ENCODE data around the gene HYAL1. TPM values are rescaled to one million over a fixed set of nuclear protein-coding genes. Genes with fewer than 3 reads are reported as not detected.
A peak's percentile ranks its signal among the peaks of the same experiment; 100 is the strongest.
"Not testable (repeated sequence)": the region's sequence is repeated elsewhere in the genome, so short reads cannot be mapped to it uniquely, and the experiment has no call there.

Gene HYAL1
- total and polyA plus RNA-seq, 2 donors = 2.5 to 7.0 TPM

DNA sequence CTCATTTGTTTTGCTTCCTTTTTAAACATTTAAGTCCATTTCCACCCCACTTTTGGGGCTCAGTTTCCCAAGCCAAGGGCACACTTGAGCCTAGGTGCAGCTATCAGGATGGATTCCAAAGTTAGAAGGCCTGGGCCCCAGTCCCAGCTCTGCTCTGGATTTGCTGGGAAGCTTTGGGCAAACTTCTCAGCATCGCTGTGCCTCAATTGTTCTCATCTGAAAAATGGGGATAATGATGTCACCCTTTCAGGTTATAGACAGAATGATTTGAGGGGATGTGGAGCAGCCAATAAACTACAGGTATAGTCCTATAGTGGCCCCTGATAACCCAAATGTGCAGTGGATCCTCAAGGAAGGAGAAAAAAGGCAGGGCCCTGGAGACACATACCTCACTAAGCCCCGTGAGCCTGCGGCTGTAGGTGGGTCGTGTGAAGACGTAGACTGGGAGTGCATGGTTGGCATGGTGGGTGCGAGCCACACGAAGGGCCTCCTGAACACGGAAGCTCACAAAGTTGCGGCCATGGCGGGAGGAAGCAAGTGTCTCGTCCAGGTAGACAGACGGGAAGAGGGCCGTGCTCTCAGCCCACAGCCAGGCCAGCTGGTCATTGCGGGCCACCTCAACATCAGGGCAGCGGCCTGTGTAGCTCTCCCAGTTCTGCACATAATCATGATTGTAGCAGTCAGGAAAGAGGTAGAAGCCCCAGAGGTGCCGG, 16.0 kb upstream of the HYAL1 start:
- DNase-seq (ENCODE audit: extremely low spot score) = no peak
- WGBS = 86% methylated on average over 16 of the region's 16 CpGs
- Histone ChIP-seq H3K36me3 (ENCODE audit: insufficient read depth) (no peaks in the 10 kb centered on the region), H3K27ac (ENCODE audit: low read depth) (no peak overlapping the region), H3K4me1 (ENCODE audit: insufficient read depth) (no peaks in the 10 kb centered on the region), H3K4me3 (ENCODE audit: low read depth, low read length) (no peak overlapping the region)

DNA sequence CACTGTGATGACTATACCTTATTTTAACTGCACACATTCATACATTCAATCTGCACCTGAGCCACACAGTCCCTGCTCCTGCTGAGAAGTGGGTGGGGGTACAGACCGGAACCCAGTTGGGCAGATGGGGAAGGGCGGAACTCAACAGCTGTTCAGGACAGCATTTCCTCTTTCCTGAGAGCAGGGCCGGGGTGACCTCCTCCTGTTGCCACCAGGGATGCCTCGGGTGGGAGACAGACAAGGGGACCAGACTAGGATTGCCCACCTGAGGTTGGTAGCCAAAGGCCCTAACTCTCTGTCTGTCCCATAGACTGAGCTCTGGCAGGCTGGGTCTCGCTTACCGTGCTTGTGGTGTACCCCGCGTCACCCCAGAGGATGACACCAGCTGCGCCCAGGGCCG, 15.2 kb upstream of the HYAL1 start:
- DNase-seq (ENCODE audit: extremely low spot score) = no peak
- H3K27ac ChIP-seq (ENCODE audit: low read depth) = no peak overlapping the region
- WGBS = 79% methylated on average over 10 of the region's 10 CpGs
- no peaks in the 10 kb centered on the region for H3K36me3 ChIP-seq (ENCODE audit: insufficient read depth)
- no peak overlapping the region for H3K4me3 ChIP-seq (ENCODE audit: low read depth, low read length)
- no peaks in the 10 kb centered on the region for H3K4me1 ChIP-seq (ENCODE audit: insufficient read depth)

DNA sequence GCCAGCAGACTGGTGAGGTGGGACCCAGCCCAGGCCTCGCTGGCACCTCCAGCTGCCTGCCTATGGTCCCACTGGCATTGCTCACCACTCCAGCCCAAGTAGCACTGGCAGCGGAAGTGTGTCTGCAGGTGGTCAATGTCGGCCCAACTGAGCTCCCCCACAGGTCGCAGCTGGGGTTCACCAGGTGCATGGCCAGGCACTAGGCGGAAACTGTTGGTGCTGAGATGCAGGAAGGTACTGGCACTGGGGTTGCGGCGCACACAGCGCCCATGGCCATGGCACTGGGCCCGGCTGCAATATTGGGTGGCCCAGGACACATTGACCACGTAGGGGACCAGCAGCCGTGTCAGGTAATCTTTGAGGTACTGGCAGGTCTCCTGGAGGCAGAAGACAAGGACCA, 14.8 kb upstream of the HYAL1 start:
- H3K4me1 ChIP-seq (ENCODE audit: insufficient read depth) = no peaks in the 10 kb centered on the region
- H3K4me3 ChIP-seq (ENCODE audit: low read depth, low read length) = no peak overlapping the region
- H3K36me3 ChIP-seq (ENCODE audit: insufficient read depth) = no peaks in the 10 kb centered on the region
- 88% methylated on average over 11 of the region's 11 CpGs for WGBS
- no peak for DNase-seq (ENCODE audit: extremely low spot score)
- no peak overlapping the region for H3K27ac ChIP-seq (ENCODE audit: low read depth)

DNA sequence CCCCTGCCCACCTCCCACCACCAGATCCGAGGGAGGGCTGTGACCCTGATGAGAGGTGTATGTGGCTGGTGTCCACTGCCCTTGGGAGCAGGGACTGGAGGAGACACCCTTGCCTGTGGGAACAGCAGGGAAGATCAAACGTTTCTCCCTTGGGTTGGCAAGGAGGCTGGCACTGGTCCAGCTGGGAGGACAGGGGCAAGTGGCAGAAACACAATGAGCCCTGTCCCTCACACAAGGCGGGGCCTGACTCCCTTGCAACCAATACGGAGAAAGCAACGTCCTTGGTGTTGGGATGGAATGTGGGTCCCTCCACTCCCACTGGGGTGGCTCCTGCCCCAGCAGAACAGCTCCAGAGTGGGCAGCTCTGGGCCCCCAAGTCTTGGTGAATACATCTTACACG, 13.9 kb upstream of the HYAL1 start:
- Histone ChIP-seq H3K27ac (ENCODE audit: low read depth) (peak overlapping the region; percentile 76), H3K4me1 (ENCODE audit: insufficient read depth) (no peaks in the 10 kb centered on the region), H3K36me3 (ENCODE audit: insufficient read depth) (no peaks in the 10 kb centered on the region), H3K4me3 (ENCODE audit: low read depth, low read length) (no peak overlapping the region)
- DNase-seq (ENCODE audit: extremely low spot score) = no peak
- WGBS = 58% methylated on average over 6 of the region's 6 CpGs

DNA sequence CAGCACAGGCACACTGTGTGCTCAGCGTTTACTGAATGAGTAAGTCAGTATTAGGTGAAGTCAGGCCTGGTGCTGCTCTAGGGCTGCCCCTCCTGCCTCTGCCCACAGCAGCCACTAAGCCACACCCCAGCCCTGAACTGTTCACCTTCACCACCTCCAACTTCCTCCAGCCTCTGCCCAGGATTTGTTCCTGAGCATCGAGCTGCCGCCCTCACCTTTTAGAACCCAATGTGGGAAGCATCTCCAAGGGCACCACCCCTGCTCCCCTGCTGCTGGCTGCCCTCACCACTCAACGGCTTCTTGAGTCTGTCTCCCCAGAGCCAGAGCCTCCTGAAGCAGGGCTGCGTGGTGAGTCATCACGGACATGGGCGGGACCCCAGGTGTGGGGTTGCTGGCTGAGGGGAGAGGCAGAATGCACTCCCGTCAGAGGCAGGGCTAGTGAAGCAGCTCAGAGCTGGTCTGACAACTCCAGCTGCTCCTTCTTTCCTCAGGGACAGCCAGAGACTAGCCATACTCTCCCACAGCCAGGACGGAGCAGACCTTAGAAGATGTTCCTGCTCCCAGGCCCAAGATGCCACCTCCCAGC, 13.4 kb upstream of the HYAL1 start:
- Histone ChIP-seq H3K4me3 (ENCODE audit: low read depth, low read length) (no peak overlapping the region), H3K27ac (ENCODE audit: low read depth) (peak overlapping the region; percentile 76), H3K4me1 (ENCODE audit: insufficient read depth) (no peaks in the 10 kb centered on the region), H3K36me3 (ENCODE audit: insufficient read depth) (no peaks in the 10 kb centered on the region)
- DNase-seq (ENCODE audit: extremely low spot score) = peak; percentile 62
- WGBS = 69% methylated on average over 9 of the region's 9 CpGs

DNA sequence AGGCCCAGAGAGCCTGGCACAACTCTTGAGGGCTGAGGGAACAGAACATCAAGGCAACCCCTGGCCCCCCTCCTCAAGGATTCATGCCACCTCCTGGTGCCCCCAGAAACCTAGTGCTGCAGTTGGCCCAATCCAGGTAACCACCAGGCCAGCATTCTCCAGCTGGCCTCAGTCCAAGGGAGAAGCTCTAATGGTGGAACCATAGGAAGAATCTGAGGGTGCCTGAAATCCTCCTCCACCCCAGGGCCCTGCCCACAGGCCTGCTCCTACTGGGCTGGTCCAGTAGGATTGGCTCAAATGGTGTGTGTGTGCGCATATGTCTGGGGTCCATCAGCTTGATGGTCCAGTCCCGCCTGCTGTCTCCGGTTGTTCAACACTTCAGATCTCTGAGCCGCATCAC, 11.4 kb upstream of the HYAL1 start:
- 95% methylated on average over 4 of the region's 4 CpGs for WGBS

DNA sequence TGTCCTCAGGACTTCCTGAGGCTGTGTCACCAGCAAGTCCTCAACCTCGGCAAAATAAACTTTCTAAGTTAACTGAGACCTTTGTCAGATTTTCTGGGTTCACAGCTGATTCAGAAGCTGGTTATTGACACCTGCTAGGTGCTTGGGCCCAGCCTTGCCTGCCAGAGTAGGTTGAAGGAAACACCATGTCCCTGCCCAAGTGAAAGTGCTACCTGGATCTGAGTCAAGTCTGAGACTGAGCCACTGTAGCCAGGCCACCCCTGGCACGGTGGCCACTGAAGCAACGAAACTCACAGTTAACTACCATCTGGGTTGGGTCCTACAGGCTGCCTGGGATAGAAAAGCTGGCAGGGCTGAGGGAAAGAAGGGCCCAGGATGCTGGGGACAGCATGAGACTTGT, 11.0 kb upstream of the HYAL1 start:
- DNase-seq (ENCODE audit: extremely low spot score) = no peak
- 81% methylated on average over 3 of the region's 3 CpGs for WGBS
- Histone ChIP-seq H3K27ac (ENCODE audit: low read depth) (peak overlapping the region; percentile 18), H3K4me1 (ENCODE audit: insufficient read depth) (no peaks in the 10 kb centered on the region), H3K4me3 (ENCODE audit: low read depth, low read length) (no peak overlapping the region), H3K36me3 (ENCODE audit: insufficient read depth) (no peaks in the 10 kb centered on the region)

More for the DNA sequence above, 11.4 kb upstream of the HYAL1 start:
- Histone ChIP-seq H3K4me3 (ENCODE audit: low read depth, low read length) (no peak overlapping the region), H3K36me3 (ENCODE audit: insufficient read depth) (no peaks in the 10 kb centered on the region), H3K4me1 (ENCODE audit: insufficient read depth) (no peaks in the 10 kb centered on the region), H3K27ac (ENCODE audit: low read depth) (no peak overlapping the region)
- no peak for DNase-seq (ENCODE audit: extremely low spot score)

DNA sequence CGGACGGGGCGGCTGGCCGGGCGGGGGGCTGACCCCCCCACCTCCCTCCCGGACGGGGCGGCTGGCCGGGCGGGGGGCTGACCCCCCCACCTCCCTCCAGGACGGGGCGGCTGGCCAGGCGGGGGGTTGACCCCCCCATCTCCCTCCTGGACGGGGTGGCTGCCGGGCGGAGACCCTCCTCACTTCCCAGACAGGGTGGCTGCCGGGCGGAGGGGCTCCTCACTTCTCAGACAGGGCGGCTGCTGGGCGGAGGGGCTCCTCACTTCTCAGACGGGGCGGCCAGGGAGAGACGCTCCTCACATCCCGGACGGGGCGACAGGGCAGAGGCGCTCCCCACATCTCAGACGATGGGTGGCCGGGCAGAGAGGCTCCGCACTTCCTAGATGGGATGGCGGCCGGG, 8.7 kb upstream of the HYAL1 start:
- 91% methylated on average over 32 of the region's 32 CpGs for whole genome bisulfite sequencing
- not testable (repeated sequence) for H3K27ac ChIP-seq (ENCODE audit: low read depth); H3K4me1 ChIP-seq (ENCODE audit: insufficient read depth); H3K4me3 ChIP-seq (ENCODE audit: low read depth, low read length); DNase-seq (ENCODE audit: extremely low spot score); H3K36me3 ChIP-seq (ENCODE audit: insufficient read depth)

DNA sequence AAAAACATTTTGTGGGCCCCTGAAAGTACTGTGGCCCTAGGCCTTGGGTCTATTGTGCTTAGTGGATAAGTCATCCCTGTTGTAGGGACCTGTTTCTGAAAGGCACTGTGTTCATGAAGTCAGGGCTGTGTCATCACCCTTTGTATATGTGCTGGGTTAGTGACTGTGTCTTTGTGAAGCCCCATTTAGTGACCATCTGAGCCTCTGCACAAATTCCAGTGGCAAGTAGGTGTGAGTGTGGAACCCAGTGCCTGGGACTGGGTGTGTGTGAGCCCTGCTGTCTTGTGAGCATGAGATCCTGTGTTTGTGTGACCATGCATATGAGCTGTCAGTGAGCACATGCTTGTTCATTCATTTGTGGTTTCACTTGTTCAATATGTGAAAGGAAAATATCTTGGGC, 1.2 kb upstream of the HYAL1 start:
- Histone ChIP-seq H3K4me1 (ENCODE audit: insufficient read depth) (no peaks in the 10 kb centered on the region), H3K36me3 (ENCODE audit: insufficient read depth) (no peaks in the 10 kb centered on the region), H3K4me3 (ENCODE audit: low read depth, low read length) (no peak overlapping the region), H3K27ac (ENCODE audit: low read depth) (no peak overlapping the region)
- DNase-seq (ENCODE audit: extremely low spot score) = no peak

DNA sequence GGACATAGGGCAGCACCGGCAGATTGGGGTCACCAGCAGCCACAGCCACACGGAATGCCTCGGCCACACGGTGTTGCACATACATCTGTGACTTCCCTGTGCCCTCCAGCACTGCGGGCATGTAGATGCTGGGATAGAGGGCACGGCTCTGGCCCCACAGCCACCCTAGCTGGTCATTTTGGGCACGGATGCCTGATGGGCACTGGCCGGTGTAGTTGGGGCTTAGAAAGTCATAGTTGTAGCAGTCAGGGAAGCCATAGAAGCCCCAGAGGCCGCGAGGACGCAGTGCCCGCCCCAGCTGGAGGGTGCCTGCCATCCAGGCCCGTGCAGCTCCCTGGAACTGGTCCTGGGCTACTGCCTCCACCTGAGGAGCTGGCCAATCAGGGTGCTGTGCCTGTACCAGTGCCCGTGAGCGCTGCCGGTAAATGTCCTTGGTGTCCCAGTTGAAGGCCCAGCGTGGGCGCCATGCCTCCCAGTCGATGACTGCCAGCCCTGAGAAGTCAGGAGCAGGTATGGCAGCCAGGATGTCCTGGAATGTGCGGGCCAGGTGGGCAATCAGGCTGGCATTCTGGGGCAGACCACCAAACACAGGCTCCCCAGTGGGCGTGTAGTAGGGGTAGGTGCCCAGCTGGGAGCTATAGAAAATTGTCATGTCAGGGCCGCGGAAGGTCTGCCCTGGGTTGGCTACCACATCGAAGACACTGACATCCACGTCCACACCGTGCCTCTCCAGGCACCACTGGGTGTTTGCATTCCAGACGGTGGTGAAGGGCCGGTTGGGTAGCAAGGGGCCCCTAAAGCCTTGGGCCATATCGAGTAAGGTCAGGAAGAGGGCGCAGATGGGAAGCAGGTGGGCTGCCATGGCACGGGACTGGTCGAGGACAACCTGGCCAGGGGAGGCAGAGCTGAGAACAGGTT, 1.0 kb downstream of the HYAL1 start:
- 88% methylated on average over 32 of the region's 32 CpGs for WGBS
- Histone ChIP-seq H3K4me3 (ENCODE audit: low read depth, low read length) (no peak overlapping the region), H3K27ac (ENCODE audit: low read depth) (no peak overlapping the region), H3K36me3 (ENCODE audit: insufficient read depth) (no peaks in the 10 kb centered on the region), H3K4me1 (ENCODE audit: insufficient read depth) (no peaks in the 10 kb centered on the region)
- DNase-seq (ENCODE audit: extremely low spot score) = no peak

DNA sequence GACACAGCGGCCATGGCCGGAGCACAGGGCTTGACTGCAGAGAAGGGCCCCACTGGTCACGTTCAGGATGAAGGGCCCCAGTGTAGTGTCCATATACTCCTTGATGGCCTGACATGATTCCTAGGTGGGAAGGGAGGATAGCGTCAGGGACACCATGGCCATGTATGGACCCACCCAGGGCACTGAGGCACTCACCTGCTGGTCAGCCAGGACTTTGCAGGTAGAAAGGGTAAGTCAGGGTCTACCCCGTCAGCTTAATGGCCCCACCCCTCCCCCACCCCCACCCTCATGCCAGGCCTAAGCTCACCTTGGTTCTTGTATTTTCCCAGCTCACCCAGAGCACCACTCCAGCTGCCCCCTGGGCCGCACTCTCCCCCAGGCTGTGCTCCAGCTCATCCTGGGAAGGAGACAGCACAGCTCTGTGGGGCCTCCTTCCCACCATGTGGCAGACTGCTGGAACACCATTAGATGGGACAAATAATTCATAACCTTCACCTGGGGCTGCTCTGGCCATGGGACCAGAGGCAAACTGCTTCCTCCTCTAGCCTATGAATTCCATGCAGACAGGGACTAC, 2.6 kb downstream of the HYAL1 start:
- Histone ChIP-seq H3K36me3 (ENCODE audit: insufficient read depth) (no peaks in the 10 kb centered on the region), H3K4me3 (ENCODE audit: low read depth, low read length) (no peak overlapping the region), H3K27ac (ENCODE audit: low read depth) (no peak overlapping the region), H3K4me1 (ENCODE audit: insufficient read depth) (no peaks in the 10 kb centered on the region)
- 83% methylated on average over 6 of the region's 6 CpGs for WGBS
- DNase-seq (ENCODE audit: extremely low spot score) = no peak

DNA sequence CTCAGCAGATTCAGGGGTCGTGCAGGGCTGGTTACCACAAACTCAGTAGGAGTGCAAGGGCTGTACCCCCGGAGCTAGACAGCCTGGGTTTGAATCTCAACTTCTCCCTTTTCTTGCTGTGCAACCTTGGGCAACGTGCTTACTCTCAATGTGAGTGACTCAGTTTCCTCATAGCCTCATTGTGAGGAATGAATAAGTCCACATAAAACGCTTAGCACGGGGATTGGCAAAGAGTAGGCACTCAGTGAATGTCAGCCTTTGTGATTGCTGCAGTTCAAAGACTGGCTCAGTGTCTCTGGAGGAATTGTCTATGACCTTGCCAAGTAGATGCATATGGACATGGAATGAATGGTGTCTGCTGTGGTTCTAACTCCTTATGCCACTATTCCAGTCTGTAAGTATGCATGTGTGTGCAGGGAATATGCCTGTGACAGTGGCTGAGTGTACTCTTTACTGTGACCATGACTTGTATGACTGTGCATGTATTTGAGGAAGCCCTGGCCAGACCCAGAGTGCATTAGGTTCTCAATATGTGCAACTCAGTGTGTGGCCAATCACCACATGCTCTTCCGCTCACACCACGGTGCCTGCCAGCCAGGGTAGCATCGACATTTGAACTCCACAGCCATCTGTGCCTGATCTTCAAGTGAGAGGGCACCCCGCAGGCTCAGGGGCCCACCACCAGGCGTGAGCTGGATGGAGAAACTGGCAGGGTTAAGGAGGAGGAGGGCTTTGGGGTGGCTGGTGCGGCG, 3.3 kb downstream of the HYAL1 start:
- Histone ChIP-seq H3K27ac (ENCODE audit: low read depth) (peak overlapping the region; percentile 55), H3K36me3 (ENCODE audit: insufficient read depth) (no peaks in the 10 kb centered on the region), H3K4me1 (ENCODE audit: insufficient read depth) (no peaks in the 10 kb centered on the region), H3K4me3 (ENCODE audit: low read depth, low read length) (peak overlapping the region; percentile 34)
- DNase-seq (ENCODE audit: extremely low spot score) = no peak
- 49% methylated on average over 12 of the region's 12 CpGs for WGBS

DNA sequence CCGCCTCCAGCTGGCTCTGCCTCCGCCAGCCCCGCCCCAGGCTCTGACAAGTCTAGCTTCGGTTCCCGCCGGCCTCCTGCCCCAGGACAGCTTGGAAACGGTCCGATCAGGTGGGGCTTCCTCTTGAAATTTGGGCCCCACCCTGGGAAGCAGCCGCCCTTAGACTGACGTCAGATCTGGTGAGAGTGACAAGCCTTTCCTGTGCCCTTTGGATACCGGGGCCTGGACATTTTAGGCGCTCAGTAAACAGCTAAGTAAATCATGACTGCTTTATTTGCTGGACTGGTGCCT, 3.8 kb downstream of the HYAL1 start:
- no peaks in the 10 kb centered on the region for H3K36me3 ChIP-seq (ENCODE audit: insufficient read depth)
- DNase-seq (ENCODE audit: extremely low spot score) = no peak
- H3K4me3 ChIP-seq (ENCODE audit: low read depth, low read length) = peak overlapping the region; percentile 34
- under 1% methylated on average over 12 of the region's 12 CpGs for WGBS
- no peaks in the 10 kb centered on the region for H3K4me1 ChIP-seq (ENCODE audit: insufficient read depth)
- peak overlapping the region; percentile 55 for H3K27ac ChIP-seq (ENCODE audit: low read depth)

Data from urinary bladder (tissue), 4 donors.